NCI-H2081 treated with DMSO at 0.1 percent for 48 hours (cell line): ENCODE measurements around the gene SGCB.

Experiments
- DNase-seq: peaks from one replicate; lab custom pipeline; 2025; lab: John Stamatoyannopoulos, UW

SGCB gene

GRCh38 chr4:52019936-52020657, 18.0 kb downstream of the SGCB start, which contains the start of gene LRRC66:
LRRC66 (minus strand) TSS chr4:52020363; CDS start chr4:52017613, 2,750 bp downstream.
- DNase-seq: no peak

DNA sequence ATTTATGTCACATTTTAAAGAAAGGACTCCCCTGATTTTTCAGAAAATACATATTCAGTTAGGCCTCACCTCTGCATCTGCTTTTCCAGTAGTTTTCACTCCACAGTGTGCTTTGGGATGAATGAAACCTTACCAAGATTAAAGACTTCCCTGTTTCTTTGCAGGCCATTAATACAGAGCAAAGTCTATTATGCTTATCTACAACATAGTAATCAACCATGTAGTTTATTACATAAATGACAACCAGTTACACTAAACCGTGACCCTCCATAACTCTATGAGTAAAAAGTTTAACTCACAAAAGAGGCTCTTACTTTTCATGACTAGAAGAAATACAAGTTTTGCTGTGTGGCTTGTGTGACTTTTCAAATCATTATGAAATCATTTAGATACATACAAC, 20.3 kb downstream of the SGCB start:
- DNase-seq: no peak

DNA sequence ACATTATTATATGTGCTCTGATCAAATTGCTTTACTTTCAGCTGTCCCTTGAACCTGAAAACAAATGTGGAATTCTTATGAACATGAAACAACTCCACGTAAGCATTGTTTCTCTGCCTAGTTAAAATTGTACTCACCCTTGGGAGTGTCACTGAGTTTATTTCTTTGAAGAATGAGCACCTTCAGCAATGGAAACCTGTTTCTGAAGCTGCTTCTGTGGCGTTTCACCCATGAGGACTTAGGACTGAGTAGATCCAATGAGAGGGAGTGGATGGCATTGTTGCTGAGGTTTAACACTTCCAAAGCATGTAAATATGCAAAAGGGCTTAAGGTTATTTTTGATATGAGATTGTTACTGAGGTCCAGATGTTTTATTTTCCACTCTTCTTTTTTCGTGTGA, 21.1 kb downstream of the SGCB start:
- no peak for DNase-seq

- DNase-seq: no peak
Observed at GRCh38 chr4:52015366-52015765, 22.7 kb downstream of the SGCB start.

DNA sequence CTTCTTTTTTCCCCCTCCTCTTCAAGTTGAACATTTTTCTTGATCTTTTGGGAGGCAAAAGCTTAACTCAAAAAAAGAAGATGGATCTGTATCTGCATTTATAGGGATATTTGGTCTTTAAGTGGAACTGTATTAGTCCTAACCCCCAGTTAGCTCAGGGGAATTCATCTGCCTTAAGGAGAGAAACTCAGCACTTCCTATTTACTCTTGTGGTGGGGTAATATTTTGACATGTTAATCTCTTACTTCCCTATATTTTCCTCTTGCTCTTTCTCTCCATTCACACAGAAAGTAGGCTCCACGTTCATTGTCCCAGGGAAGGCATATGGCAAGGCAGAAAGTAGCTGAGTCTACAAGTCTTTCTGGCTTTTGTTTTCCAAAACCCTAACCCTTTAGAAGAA, 23.2 kb downstream of the SGCB start:
- DNase-seq: no peak

DNA sequence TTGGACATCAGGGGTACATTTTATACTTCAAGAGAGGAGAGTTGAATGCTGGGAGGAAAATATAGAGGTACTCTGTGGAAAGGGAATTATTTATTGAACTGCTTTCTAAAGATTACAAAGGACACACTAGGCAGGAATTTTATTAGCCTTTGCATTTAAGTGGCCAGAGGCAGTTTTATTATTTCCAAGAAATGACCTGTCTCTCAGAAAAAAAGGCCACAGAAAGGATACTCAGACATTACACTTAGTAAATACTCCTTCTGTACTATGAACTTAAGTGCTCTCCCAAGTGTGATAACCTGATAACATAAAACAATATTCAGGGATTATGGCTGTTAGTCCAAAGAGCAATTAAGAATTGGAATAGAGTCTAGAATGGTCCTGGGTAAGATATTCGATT, 25.4 kb downstream of the SGCB start:
- no peak for DNase-seq

- DNase-seq: no peak
Observed at GRCh38 chr4:52010986-52011385, 27.1 kb downstream of the SGCB start.

DNA sequence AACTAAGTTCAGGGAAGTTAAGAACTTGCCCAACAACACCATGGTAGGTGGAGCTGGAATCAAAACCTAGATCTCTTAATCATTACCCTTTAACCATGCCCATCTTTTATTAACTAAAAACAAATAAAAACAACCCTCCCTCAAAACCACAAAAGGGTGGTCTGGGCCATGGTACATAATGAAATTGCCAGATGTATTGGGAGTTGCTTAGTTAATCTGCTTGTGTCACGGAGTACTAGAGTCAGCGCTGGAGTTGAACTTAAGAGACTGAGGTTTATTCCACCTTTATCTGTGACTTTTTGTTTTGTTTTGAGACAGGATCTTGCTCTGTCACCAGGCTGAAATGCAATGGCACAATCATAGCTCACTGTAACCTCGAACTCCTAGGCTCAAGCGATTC, 31.2 kb downstream of the SGCB start:
- DNase-seq: no peak

- no peak for DNase-seq
Observed at GRCh38 chr4:52005604-52006273, 32.4 kb downstream of the SGCB start.

DNA sequence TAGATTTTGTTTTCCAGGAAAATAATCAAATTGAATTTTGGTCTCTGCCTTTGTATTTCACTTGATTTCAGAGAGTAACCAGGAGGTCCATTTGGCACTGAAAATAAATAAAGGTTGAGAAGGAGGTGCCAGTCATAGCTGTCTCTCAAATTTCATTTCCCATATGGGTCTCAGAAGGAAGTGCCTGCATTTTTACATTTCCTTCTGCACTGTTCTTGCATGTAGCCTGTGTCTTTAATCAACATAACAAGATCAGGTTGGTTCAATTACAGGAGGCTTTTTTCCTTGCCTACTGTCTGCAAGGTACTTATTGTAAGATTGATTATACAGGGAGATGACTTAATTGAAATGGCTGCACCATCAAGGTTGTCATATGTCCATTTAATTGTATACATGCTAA, 33.7 kb downstream of the SGCB start:
- DNase-seq: no peak

DNA sequence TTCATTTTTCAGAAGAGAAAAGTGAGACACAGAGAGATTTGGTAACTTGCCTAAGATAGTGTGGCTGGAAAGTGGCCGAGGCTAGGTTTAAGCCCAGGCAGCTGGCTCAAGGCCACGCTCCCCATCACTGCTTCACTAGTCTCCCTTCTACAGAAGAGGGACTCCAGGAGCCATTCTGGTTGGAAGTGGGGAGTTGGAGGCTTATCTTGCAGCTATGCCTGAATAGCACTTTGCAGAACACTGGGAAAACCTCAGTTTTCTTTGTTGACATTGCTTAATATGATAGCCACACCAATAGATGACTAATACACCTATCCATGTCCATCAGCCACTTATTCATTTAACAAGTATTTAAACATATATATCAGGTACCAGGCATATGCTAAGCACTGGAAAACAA, 36.5 kb downstream of the SGCB start:
- no peak for DNase-seq

GRCh38 chr4:51999250-51999649, 38.8 kb downstream of the SGCB start:
- no peak for DNase-seq

DNA sequence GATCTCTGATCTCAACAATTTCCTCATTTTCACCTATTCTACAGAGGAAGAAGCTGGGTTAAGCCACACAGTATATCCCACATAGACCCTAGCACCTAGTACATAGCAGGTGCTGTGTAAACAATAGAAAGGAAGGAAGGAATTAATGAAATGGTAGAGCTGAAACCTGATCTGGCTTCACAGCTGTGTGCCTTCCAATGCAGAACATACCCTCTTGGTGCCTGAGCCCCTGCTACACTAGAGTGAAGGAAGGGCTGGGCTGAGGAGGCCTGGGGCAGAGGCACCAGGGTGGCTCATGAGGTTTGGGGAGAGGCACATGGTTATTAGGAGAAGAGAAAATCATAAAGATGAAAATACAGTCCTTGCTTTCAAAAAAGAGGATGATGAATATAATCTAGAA, 39.3 kb downstream of the SGCB start:
- no peak for DNase-seq

DNA sequence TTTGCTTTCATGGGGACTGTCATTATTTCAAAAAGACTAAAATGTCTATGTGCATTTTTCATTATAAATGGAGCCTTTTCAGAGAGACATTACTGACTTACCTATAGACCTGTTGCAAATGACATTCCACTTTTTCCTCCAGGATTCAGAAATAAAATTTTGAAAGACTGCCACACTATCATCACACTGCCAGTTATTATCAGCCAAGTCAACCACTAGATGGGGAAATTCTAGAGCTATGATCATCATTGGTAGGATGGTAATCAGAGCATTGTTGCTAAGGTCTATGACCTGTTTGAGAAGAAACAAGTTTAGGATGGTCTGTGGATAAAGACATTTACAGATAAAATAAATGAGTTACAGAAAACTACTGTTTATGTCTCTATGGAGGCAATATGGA, 40.5 kb downstream of the SGCB start:
- no peak for DNase-seq

DNA sequence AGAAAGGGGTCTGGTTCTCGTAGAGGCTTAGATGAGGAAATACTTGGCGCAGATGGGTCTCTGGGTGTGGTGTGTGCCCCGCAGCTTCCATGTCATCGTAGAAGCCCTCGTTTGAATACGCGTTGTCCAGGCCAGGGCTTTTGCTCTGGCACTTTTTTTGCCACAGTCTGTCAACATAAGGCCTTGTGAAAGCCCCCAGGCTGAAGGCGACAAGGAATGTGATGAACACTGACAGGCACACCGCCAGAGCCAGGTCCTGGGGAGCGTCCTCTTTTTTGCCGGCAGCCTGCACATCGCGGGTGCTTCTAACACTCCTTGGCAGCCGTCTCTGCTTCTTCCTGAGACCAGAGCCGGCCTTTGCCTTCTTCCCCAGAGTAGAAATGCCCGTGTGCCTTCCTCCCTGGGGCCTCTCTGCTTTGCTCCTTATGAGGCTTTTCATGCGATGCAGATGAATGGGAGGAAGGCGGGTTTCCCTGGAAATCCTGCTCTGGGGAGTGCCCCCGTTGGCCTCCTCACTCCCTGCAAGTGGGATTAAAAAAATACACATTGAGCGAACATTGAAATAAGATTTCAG, 42.4 kb downstream of the SGCB start:
- DNase-seq: no peak
